GM12878 (cell line): Measurements from ENCODE around the gene PRG3. TPM values are rescaled to one million over a fixed set of nuclear protein-coding genes. Genes with fewer than 3 reads are reported as not detected.

Source experiments
- ATAC-seq: fragments of 200-7000 bp; cut with Tn5 transposase; 3 replicates; pipeline ENCODE4 v1.9.1; 2020; ENCODE audit warnings: mild to moderate bottlenecking, moderate library complexity
- BruUV-seq: library from RNA; stranded (reverse); fragments of 400-500 nt; replicated peaks from 2 replicates; lab custom pipeline; 2021; lab: Mats Ljungman, UMichigan
- CTCF ChIA-PET: fragments of 300-600 bp; sonication (Branson Sonifier 250); formaldehyde crosslinking; extraction: SDS; loops from one replicate; lab custom pipeline; 2021; ENCODE audit warnings: inconsistent platforms; lab: Yijun Ruan, JAX
- POLR2A ChIA-PET: fragments of 350-600 bp; formaldehyde crosslinking; extraction: SDS; loops from one replicate; lab custom pipeline; 2021; ENCODE audit warnings: inconsistent platforms; lab: Charles Lee
- RAD21 ChIA-PET: fragments of 300-600 bp; sonication (Branson Sonifier 250); formaldehyde crosslinking; loops from one replicate; lab custom pipeline; 2023; ENCODE audit warnings: antibody characterized with exemption; ENCODE audit not compliant: unreplicated experiment; lab: Charles Lee
- SMC1A ChIA-PET: fragments of 300-600 bp; sonication (Branson Sonifier 250); formaldehyde crosslinking; loops from one replicate; lab custom pipeline; 2023; ENCODE audit not compliant: unreplicated experiment, uncharacterized antibody; lab: Charles Lee
- DNase-seq: peaks from one replicate; pipeline ENCODE4 v3.0.0-alpha.2; 2011; ENCODE audit warnings: low read depth, low spot score
- FAIRE-seq: peaks from 3 replicates; lab custom pipeline; 2011; peaks lifted over from hg19 to GRCh38; lab: Jason Lieb, UNC
- H2AFZ ChIP-seq: 2 replicates; pipeline ENCODE4 v1.6.0; 2011; ENCODE audit warnings: low read depth, low read length, control low read depth; ENCODE audit not compliant: control insufficient read depth
- H3K27ac ChIP-seq: 2 replicates; pipeline ENCODE4 v1.5.1; 2011; ENCODE audit warnings: control low read depth; ENCODE audit not compliant: control insufficient read depth, insufficient read depth
- H3K27me3 ChIP-seq, 2 experiments: replicated peaks in 1 of 2; 2 replicates each; pipeline versions ENCODE4 v1.6.0 to v1.6.1; 2011; ENCODE audit warnings: low read length in 1 of 2; ENCODE audit not compliant: control insufficient read depth in 2 of 2, insufficient read depth in 2 of 2
- H3K36me3 ChIP-seq, 2 experiments: 2 replicates each; pipeline ENCODE4 v1.5.1; 2011; ENCODE audit warnings: low read length in 1 of 2; ENCODE audit not compliant: control insufficient read depth in 2 of 2, insufficient read depth in 2 of 2
- H3K4me1 ChIP-seq: 2 replicates; pipeline ENCODE4 v1.6.1; 2011; ENCODE audit warnings: mild to moderate bottlenecking, low read length, moderate library complexity, mixed read lengths; ENCODE audit not compliant: control insufficient read depth, insufficient read depth
- H3K4me2 ChIP-seq: 2 replicates; pipeline ENCODE4 v1.6.0; 2011; ENCODE audit warnings: control low read depth; ENCODE audit not compliant: control insufficient read depth, insufficient read depth
- H3K4me3 ChIP-seq: fragments of 200-600 bp; sonication (generic); 2 replicates; pipeline ENCODE4 v1.5.1; 2016
- H3K79me2 ChIP-seq: 2 replicates; pipeline ENCODE4 v1.6.0; 2011; ENCODE audit warnings: low read length; ENCODE audit not compliant: control insufficient read depth, insufficient read depth
- H3K9ac ChIP-seq: 2 replicates; pipeline ENCODE4 v1.8.0; 2011; ENCODE audit warnings: low read length, control low read depth, mixed read lengths; ENCODE audit not compliant: control insufficient read depth, insufficient read depth
- H3K9me3 ChIP-seq: replicated peaks from 3 replicates; pipeline ENCODE4 v1.5.1; 2011; ENCODE audit warnings: mild to moderate bottlenecking, low read length; ENCODE audit not compliant: control insufficient read depth, insufficient read depth
- H4K20me1 ChIP-seq: 2 replicates; pipeline ENCODE4 v1.6.0; 2011; ENCODE audit not compliant: control insufficient read depth, insufficient read depth
- EED ChIP-seq: sonication (generic); IDR thresholded peaks from 2 replicates; pipeline ENCODE4 v1.6.1; 2016; ENCODE audit warnings: antibody characterized with exemption, low read depth
- EP300 ChIP-seq, 2 experiments: fragments of 150-350 bp in 1 of 2; IDR thresholded peaks; 2 replicates each; pipeline ENCODE4 v1.6.1; 2011 to 2012; ENCODE audit warnings: low read depth in 2 of 2, low read length in 2 of 2, borderline replicate concordance in 1 of 2, improper control_type of control experiment in 1 of 2, inconsistent platforms in 1 of 2; ENCODE audit not compliant: control insufficient read depth in 1 of 2
- ETV6 ChIP-seq, 2 experiments: fragments of 450-650 bp in 1 of 2; IDR thresholded peaks in 1 of 2; conservative IDR thresholded peaks in 1 of 2; 2 replicates each; pipeline ENCODE4 v1.6.1; 2014; ENCODE audit warnings: antibody characterized with exemption in 1 of 2, borderline replicate concordance in 1 of 2, low read depth in 1 of 2, mild to moderate bottlenecking in 1 of 2, moderate library complexity in 1 of 2
- EZH2 ChIP-seq: IDR thresholded peaks from 2 replicates; pipeline ENCODE4 v1.6.1; 2012; ENCODE audit warnings: low read depth, mild to moderate bottlenecking, control low read depth, inconsistent platforms, low read length, borderline replicate concordance; ENCODE audit not compliant: control insufficient read depth
- IKZF1 ChIP-seq: fragments of 450-650 bp; conservative IDR thresholded peaks from 2 replicates; pipeline ENCODE4 v1.6.1; 2017; ENCODE audit warnings: antibody characterized with exemption, mild to moderate bottlenecking
- IRF3 ChIP-seq: fragments of 450-650 bp; IDR thresholded peaks from 2 replicates; pipeline ENCODE4 v1.6.1; 2014; ENCODE audit warnings: mild to moderate bottlenecking
- POU2F2 ChIP-seq: IDR thresholded peaks from 3 replicates; pipeline ENCODE4 v1.6.1; 2011; ENCODE audit warnings: low read depth, mild to moderate bottlenecking, low read length, borderline replicate concordance
- PRDM15 ChIP-seq: fragments of 450-650 bp; formaldehyde crosslinking; IDR thresholded peaks from 2 replicates; pipeline ENCODE4 v1.4.0; 2020; ENCODE audit warnings: mild to moderate bottlenecking, moderate library complexity
- RCOR1 ChIP-seq: conservative IDR thresholded peaks from 2 replicates; pipeline ENCODE4 v1.6.1; 2012; ENCODE audit warnings: low read depth, low read length, improper control_type of control experiment
- SIN3A ChIP-seq: IDR thresholded peaks from 2 replicates; pipeline ENCODE4 v1.6.1; 2012; ENCODE audit warnings: low read depth, low read length, improper control_type of control experiment
- SMARCA5 ChIP-seq: fragments of 450-650 bp; IDR thresholded peaks from 2 replicates; pipeline ENCODE4 v1.6.1; 2017; ENCODE audit warnings: mild to moderate bottlenecking
- SUPT20H ChIP-seq: IDR thresholded peaks from 2 replicates; pipeline ENCODE4 v1.6.1; 2011; ENCODE audit warnings: low read depth, mild to moderate bottlenecking, low read length, moderate library complexity, borderline replicate concordance; ENCODE audit not compliant: control insufficient read depth
- TCF12 ChIP-seq: IDR thresholded peaks from 2 replicates; pipeline ENCODE4 v1.6.1; 2011; ENCODE audit warnings: low read depth, mild to moderate bottlenecking, low read length
- ZBTB11 ChIP-seq: fragments of 450-650 bp; formaldehyde crosslinking; IDR thresholded peaks from 2 replicates; pipeline ENCODE4 v1.5.0; 2022; ENCODE audit warnings: mild to moderate bottlenecking, missing genetic modification characterization
- ZNF207 ChIP-seq: fragments of 450-650 bp; IDR thresholded peaks from 2 replicates; pipeline ENCODE4 v1.6.1; 2014; ENCODE audit warnings: antibody characterized with exemption, mild to moderate bottlenecking, borderline replicate concordance
- WGBS: methylation state at CpG from one replicate; pipeline ENCODE4 v1.1.6; 2016; ENCODE audit warnings: low lambda C conversion rate; ENCODE audit not compliant: insufficient replicate concordance, insufficient coverage; ENCODE audit errors: missing lambda C conversion rate; 5-methylcytosine and 5-hydroxymethylcytosine counted together
- in situ Hi-C: fragments of 300-500 bp; cut with MboI; formaldehyde crosslinking; loops from 9 replicates; pipeline ENCODE4 v1.14.3; 2018; ENCODE audit warnings: mixed read lengths
- intact Hi-C: fragments of 100-400 bp; cut with micrococcal nuclease; formaldehyde crosslinking; loops from one replicate; pipeline ENCODE4 v1.14.2; 2022; ENCODE audit not compliant: unreplicated experiment
- polyA plus RNA-seq, 11 experiments: library from polyadenylated mRNA; depleted of rRNA in 4 of 11; unstranded in 6 of 11; stranded (reverse) in 5 of 11; fragments of >200 nt; fragmentation: Nextera tagmentation in 4 of 11; fragmentation: Illumina TruSeq in 1 of 11; extraction: Ambion mirVana in 4 of 11; extraction: Trizol in 1 of 11; gene quantifications; 1 replicate in 1 of 11; 2 replicates in 10 of 11; pipeline versions ENCODE4 v1.2.1 to v1.2.3, GENCODE V29; 2011 to 2016; ENCODE audit warnings: inconsistent platforms in 2 of 11, missing spikeins in 2 of 11, low read depth in 1 of 11
- total RNA-seq, 4 experiments: library from RNA; depleted of rRNA in 3 of 4; stranded (reverse); fragments of >200 nt in 3 of 4; fragmentation: Illumina TruSeq in 1 of 4; extraction: Trizol in 1 of 4; gene quantifications; 2 replicates each; pipeline versions ENCODE4 v1.2.1 to v1.2.3, GENCODE V29; 2013 to 2021

The PRG3 gene
- total and polyA plus RNA-seq, 10 of the 15 experiments (the other 5 are each of a cell fraction or from before 2014, with no cell fraction given): not detected

DNA sequence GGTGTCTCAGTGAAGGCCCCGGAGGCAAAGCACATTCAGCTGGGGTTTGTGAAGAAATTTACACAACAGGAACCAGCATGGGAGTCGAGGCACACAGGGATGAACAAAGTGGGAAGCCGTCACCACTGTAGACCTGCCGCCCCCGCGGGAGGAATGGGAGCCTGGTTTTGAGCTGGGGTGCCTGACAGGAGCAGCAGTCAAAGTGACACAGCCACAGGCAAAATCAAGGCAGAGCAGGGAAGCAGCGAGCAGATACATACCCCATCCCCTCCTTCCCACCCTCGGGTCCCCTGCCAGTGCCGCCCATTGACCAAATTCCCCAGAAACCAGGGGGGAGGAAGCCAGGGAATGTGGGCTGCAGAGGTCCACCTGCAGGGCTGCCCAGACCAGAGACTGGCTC, 22.0 kb downstream of the PRG3 start:
- Histone ChIP-seq H3K79me2 (no peaks in the 10 kb centered on the region), H3K4me1 (no peaks in the 10 kb centered on the region), H3K9ac (no peak overlapping the region), H3K27me3 (peaks cover 0 to 3% of the 10 kb centered on the region in 2 experiments; a peak in 2 of 4 replicates), H3K4me3 (no peak overlapping the region), H3K27ac (no peak overlapping the region), H3K36me3 (no peaks in the 10 kb centered on the region), H4K20me1 (no peaks in the 10 kb centered on the region), H3K9me3 (no peaks in the 10 kb centered on the region), H3K4me2 (no peak overlapping the region), H2AFZ (no peak overlapping the region)
- ChIA-PET SMC1A (interaction anchor here (1.1 kb wide), 1 partner anchor 14 kb away, joined by 3 read pairs; no protein-coding TSS in a partner anchor), POLR2A (no interaction called here), CTCF (interaction anchor here (1.6 to 1.9 kb wide), 3 partner anchors 8 to 282 kb away, joined by 6 to 7 read pairs (median 7); no protein-coding TSS in a partner anchor), RAD21 (interaction anchor here (1.8 kb wide), 1 partner anchor 13 kb away, joined by 5 read pairs; no protein-coding TSS in a partner anchor)
- no TSS peak for BruUV-seq
- DNase-seq (no peak), ATAC-seq (no peak), FAIRE-seq (no peak)
- in situ Hi-C loops: no loop called here
- WGBS: 55% methylated on average over 8 of the region's 9 CpGs
- intact Hi-C loops: no loop called here
- TF ChIP-seq IKZF1 (no peak), PRDM15 (CRISPR knock-in tag) (no peak), SUPT20H (no peak), EP300 (IDR thresholded peaks at IDR 0.05; ENCODE audit: borderline replicate concordance in 1 of 2, control insufficient read depth in 1 of 2, low read depth in 2 of 2, low read length in 2 of 2) (no peak), IRF3 (no peak), ZNF207 (no peak), EED (no peak), ZBTB11 (CRISPR knock-in tag) (no peak), POU2F2 (no peak), SIN3A (no peak), ETV6 (conservative IDR thresholded peaks at IDR 0.05 in 1 of 2, IDR thresholded peaks at IDR 0.05 in 1 of 2; ENCODE audit: borderline replicate concordance in 1 of 2, low read depth in 1 of 2) (no peak), TCF12 (no peak), RCOR1 (no peak), EZH2 (no peak), SMARCA5 (no peak)
